Measurements from ENCODE around the gene ITPK1. TPM values are rescaled to one million over a fixed set of nuclear protein-coding genes. Genes with fewer than 3 reads are reported as not detected.

The ITPK1 gene
- total RNA-seq, 2 experiments from 2014 or later: 17.8 to 34.7 TPM

- CTCF ChIA-PET (ENCODE audit: unreplicated experiment): interaction anchor here (0.5 kb wide), 1 partner anchor 138 kb away, joined by 3 read pairs; no protein-coding TSS in a partner anchor
- Histone ChIP-seq H3K4me3 (ENCODE audit: low read depth, low read length, poor library complexity, severe bottlenecking) (no peak overlapping the region), H3K4me2 (ENCODE audit: low read length) (no peak overlapping the region), H2AFZ (ENCODE audit: low read length) (no peak overlapping the region), H3K9me2 (ENCODE audit: insufficient read depth, low read length) (no peaks in the 10 kb centered on the region), H3K79me2 (ENCODE audit: insufficient read depth, low read depth, low read length) (no peaks in the 10 kb centered on the region), H4K20me1 (ENCODE audit: insufficient read depth, low read length) (no peaks in the 10 kb centered on the region), H3K36me3 (ENCODE audit: insufficient read depth, low read length) (no peaks in the 10 kb centered on the region), H3K27ac (ENCODE audit: low read depth, low read length, poor library complexity, severe bottlenecking) (no peak overlapping the region), H3K9me3 (ENCODE audit: low read length) (no peaks in the 10 kb centered on the region), H3K4me1 (ENCODE audit: insufficient read depth, low read length, poor library complexity, severe bottlenecking) (peaks cover 21% of the 10 kb centered on the region)
- BruUV-seq (replicated peaks): no TSS peak
- POLR2A ChIA-PET: interaction anchor here (0.6 kb wide), 1 partner anchor 126 kb away, joined by 3 read pairs; no protein-coding TSS in a partner anchor
- DNase-seq (ENCODE audit: low spot score): no peak
- intact Hi-C loops (cut with micrococcal nuclease; ENCODE audit: unreplicated experiment): no loop called here
- TF ChIP-seq EZH2phosphoT487 (IDR thresholded peaks at IDR 0.05; ENCODE audit: borderline replicate concordance, low read depth, low read length) (no peak), CTCF (conservative IDR thresholded peaks at IDR 0.05; ENCODE audit: low read length) (no peak)
Observed at GRCh38 chr14:93004699-93005082, 111.0 kb downstream of the ITPK1 start.

GRCh38 chr14:93003945-93004698 is 111.6 kb downstream of the ITPK1 start:
- ChIA-PET POLR2A (no interaction called here), CTCF (ENCODE audit: unreplicated experiment) (no interaction called here)
- DNase-seq (ENCODE audit: low spot score): no peak

More at GRCh38 chr14:93003945-93004698, 111.6 kb downstream of the ITPK1 start:
- Histone ChIP-seq H3K4me2 (ENCODE audit: low read length) (no peak overlapping the region), H3K36me3 (ENCODE audit: insufficient read depth, low read length) (no peaks in the 10 kb centered on the region), H3K27ac (ENCODE audit: low read depth, low read length, poor library complexity, severe bottlenecking) (no peak overlapping the region), H2AFZ (ENCODE audit: low read length) (no peak overlapping the region), H3K79me2 (ENCODE audit: insufficient read depth, low read depth, low read length) (no peaks in the 10 kb centered on the region), H3K4me3 (ENCODE audit: low read depth, low read length, poor library complexity, severe bottlenecking) (no peak overlapping the region), H4K20me1 (ENCODE audit: insufficient read depth, low read length) (no peaks in the 10 kb centered on the region), H3K9me3 (ENCODE audit: low read length) (no peaks in the 10 kb centered on the region), H3K4me1 (ENCODE audit: insufficient read depth, low read length, poor library complexity, severe bottlenecking) (peaks cover 21% of the 10 kb centered on the region), H3K9me2 (ENCODE audit: insufficient read depth, low read length) (no peaks in the 10 kb centered on the region)
- no peak for TF ChIP-seq CTCF (conservative IDR thresholded peaks at IDR 0.05; ENCODE audit: low read length)
- no peak for TF ChIP-seq EZH2phosphoT487 (IDR thresholded peaks at IDR 0.05; ENCODE audit: borderline replicate concordance, low read depth, low read length)
- no TSS peak for BruUV-seq (replicated peaks)
- intact Hi-C loops (cut with micrococcal nuclease; ENCODE audit: unreplicated experiment): no loop called here

All from OCI-LY7 (cell line).